VCaP (cell line): ENCODE results near the gene PIH1D2.

ENCODE experiments used
- H3K27ac ChIP-seq: fragments of 450-650 bp; 2 replicates; pipeline ENCODE4 v1.5.1; 2017
- CTCF ChIP-seq: fragments of 450-650 bp; conservative IDR thresholded peaks from 2 replicates; pipeline ENCODE4 v1.5.1; 2017; ENCODE audit warnings: mild to moderate bottlenecking, moderate library complexity

Gene PIH1D2

GRCh38 chr11:112087212-112087611 is 13.4 kb upstream of the PIH1D2 start:
- TF ChIP-seq CTCF, result no peak
- peak overlapping the region; percentile 86 for H3K27ac ChIP-seq

GRCh38 chr11:112086422-112087191 is 12.8 kb upstream of the PIH1D2 start, which contains the start of the genes SDHD and TIMM8B:
Gene SDHD (plus strand): TSS chr11:112086873. CDS start chr11:112086908, 35 bp downstream.
Gene TIMM8B (minus strand): TSS chr11:112086756. CDS start chr11:112086723, 33 bp downstream.
- peak; percentile 27; the same call in 1 of the 2 replicates for TF ChIP-seq CTCF
- H3K27ac ChIP-seq, result peak within 1 kb of the TSS; percentile 86

GRCh38 chr11:112085822-112086421 is 12.1 kb upstream of the PIH1D2 start:
- H3K27ac ChIP-seq, result peak overlapping the region; percentile 86
- TF ChIP-seq CTCF, result no peak

- TF ChIP-seq CTCF, result no peak
- no peak overlapping the region for H3K27ac ChIP-seq
Measured at GRCh38 chr11:112082729-112083128, 8.9 kb upstream of the PIH1D2 start.

GRCh38 chr11:112062923-112063322 is 10.9 kb downstream of the PIH1D2 start:
- no peak overlapping the region for H3K27ac ChIP-seq
- no peak for TF ChIP-seq CTCF

- H3K27ac ChIP-seq, result no peak overlapping the region
- no peak for TF ChIP-seq CTCF
Measured at GRCh38 chr11:112058103-112058502, 15.7 kb downstream of the PIH1D2 start.

GRCh38 chr11:112057170-112057569 is 16.6 kb downstream of the PIH1D2 start:
- H3K27ac ChIP-seq, result no peak overlapping the region
- TF ChIP-seq CTCF, result no peak
